Right lobe of liver (tissue), 4 donors: ENCODE measurements around the gene TGOLN2.

ENCODE experiments used
- POLR2A ChIP-seq: fragments of 450-650 bp; IDR thresholded peaks from one replicate; pipeline ENCODE4 v1.6.1; 2017; ENCODE audit warnings: antibody characterized with exemption, mild to moderate bottlenecking
- TF ChIP-seq, protein P1 (sequence below), 4 donors: fragments of 200-600 bp in 3 of 4; fragments of 450-650 bp in 1 of 4; IDR thresholded peaks; one replicate each; pipeline versions ENCODE4 v1.5.1 to v1.8.0; 2016 to 2022; ENCODE audit warnings: antibody characterized with exemption in 4 of 4, mild to moderate bottlenecking in 2 of 4
- donor health status: DM: no; HTN: no; CAD: no.
- donor health status: DM: no; HTN: no; CAD: no.
- donor health status: DM: no; HTN: yes; CAD: no.

DNA sequence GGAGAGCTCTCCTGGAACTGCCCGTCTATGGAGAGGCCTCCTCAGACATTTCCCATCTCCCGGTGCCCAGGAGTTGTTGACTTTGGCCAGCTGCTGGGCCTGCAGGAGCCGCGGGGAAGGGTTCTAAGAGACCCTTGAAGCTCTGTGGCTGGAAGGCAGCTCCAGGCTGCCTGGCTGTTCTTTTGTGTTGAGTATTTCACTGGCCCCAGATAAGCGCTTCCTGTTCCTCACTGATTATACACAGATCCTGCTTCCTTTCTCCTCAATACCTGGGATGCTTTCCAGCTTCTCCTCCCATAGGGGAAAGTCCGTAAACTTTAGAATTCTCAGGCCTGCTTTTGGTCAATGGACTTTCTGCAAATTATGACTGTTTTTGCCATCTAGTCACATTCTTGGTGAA is 57.8 kb downstream of the TGOLN2 start:
- no peak for TF ChIP-seq POLR2A
- TF ChIP-seq, protein P1, sequence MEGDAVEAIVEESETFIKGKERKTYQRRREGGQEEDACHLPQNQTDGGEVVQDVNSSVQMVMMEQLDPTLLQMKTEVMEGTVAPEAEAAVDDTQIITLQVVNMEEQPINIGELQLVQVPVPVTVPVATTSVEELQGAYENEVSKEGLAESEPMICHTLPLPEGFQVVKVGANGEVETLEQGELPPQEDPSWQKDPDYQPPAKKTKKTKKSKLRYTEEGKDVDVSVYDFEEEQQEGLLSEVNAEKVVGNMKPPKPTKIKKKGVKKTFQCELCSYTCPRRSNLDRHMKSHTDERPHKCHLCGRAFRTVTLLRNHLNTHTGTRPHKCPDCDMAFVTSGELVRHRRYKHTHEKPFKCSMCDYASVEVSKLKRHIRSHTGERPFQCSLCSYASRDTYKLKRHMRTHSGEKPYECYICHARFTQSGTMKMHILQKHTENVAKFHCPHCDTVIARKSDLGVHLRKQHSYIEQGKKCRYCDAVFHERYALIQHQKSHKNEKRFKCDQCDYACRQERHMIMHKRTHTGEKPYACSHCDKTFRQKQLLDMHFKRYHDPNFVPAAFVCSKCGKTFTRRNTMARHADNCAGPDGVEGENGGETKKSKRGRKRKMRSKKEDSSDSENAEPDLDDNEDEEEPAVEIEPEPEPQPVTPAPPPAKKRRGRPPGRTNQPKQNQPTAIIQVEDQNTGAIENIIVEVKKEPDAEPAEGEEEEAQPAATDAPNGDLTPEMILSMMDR (IDR thresholded peaks at IDR 0.05): no peak
